ENCODE data around the gene TLL1. TPM values are rescaled to one million over a fixed set of nuclear protein-coding genes. Genes with fewer than 3 reads are reported as not detected.

Gene TLL1
- total RNA-seq, 1 experiment from 2014 or later, result 0.46 TPM

DNA sequence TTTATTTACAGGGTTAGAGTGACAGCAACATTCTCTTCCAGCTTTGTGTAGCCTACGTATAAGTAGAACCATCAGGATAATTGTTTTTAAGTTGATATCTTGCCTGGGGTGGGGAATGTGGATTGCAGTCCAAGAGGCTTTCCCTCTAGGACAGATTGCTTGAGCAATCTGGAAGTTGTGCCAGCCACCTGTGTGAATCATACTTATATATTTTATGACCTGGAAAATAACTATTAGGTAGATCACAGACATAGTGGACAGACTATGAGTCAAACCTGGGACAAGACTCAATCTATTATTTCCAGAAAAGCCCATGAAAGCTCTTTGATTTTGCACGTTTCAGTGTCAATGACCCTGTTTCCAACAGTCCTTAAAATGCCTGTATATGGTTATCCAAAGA lies 98.9 kb downstream of the TLL1 start:
- no peaks in the 10 kb centered on the region for H3K27me3 ChIP-seq (ENCODE audit: insufficient read depth, low read depth)
- no peaks in the 10 kb centered on the region for H3F3A ChIP-seq (ENCODE audit: insufficient read depth, low read depth)
- DNase-seq, result peak; percentile 2 to 50
- no peaks in the 10 kb centered on the region; the same call in 1 of the 2 replicates for H3K9me3 ChIP-seq (ENCODE audit: insufficient read depth, low read depth)
- H3K27ac ChIP-seq, result no peak overlapping the region
- POLR2A ChIA-PET (ENCODE audit: unreplicated experiment), result no interaction called here
- no TSS peak for BruUV-seq (replicated peaks)
- no peak overlapping the region for H3K4me3 ChIP-seq
- TF ChIP-seq EZH2 (IDR thresholded peaks at IDR 0.05; ENCODE audit: low read depth) (no peak), CTCF (conservative IDR thresholded peaks at IDR 0.05) (no peak)
- CTCF ChIA-PET, result no interaction called here
- H3K4me1 ChIP-seq (replicated peaks; ENCODE audit: insufficient read depth), result 0 out of 2 replicates have a peak, but pooled peaks cover 9% of the 10 kb centered on the region
- no peaks in the 10 kb centered on the region for H4K20me1 ChIP-seq (ENCODE audit: insufficient read depth)
- no peaks in the 10 kb centered on the region for H3K79me2 ChIP-seq (ENCODE audit: low read depth)
- H3K9me2 ChIP-seq (ENCODE audit: insufficient read depth), result no peaks in the 10 kb centered on the region
- intact Hi-C loops (cut with micrococcal nuclease; ENCODE audit: unreplicated experiment), result no loop called here
- no peaks in the 10 kb centered on the region for H3K36me3 ChIP-seq (ENCODE audit: low read depth)
- H3K4me2 ChIP-seq, result no peak overlapping the region
- no peak overlapping the region for H2AFZ ChIP-seq

DNA sequence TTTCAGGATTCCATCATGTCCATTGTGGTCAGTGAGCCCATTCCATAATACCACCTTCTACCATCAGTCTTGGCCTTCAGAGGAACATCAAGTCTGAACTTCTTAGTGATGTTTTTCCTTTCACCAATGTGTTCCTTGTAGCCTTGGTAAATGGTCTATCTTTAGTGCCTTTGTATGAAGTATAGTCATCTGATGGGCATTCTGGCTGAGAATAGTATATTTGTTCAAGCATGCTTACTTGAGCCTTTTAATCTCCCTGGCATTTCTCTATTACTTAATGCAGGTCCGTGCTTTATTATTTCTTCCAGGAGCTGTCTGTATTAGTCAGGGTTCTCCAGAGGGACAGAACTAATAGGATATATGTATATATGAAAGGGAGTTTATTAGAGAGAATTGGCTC lies 99.7 kb downstream of the TLL1 start:
- no peaks in the 10 kb centered on the region for H4K20me1 ChIP-seq (ENCODE audit: insufficient read depth)
- no TSS peak for BruUV-seq (replicated peaks)
- no peaks in the 10 kb centered on the region for H3K9me2 ChIP-seq (ENCODE audit: insufficient read depth)
- no peaks in the 10 kb centered on the region for H3F3A ChIP-seq (ENCODE audit: insufficient read depth, low read depth)
- H3K36me3 ChIP-seq (ENCODE audit: low read depth), result no peaks in the 10 kb centered on the region
- no peaks in the 10 kb centered on the region; the same call in 1 of the 2 replicates for H3K9me3 ChIP-seq (ENCODE audit: insufficient read depth, low read depth)
- no peak overlapping the region for H2AFZ ChIP-seq
- POLR2A ChIA-PET (ENCODE audit: unreplicated experiment), result no interaction called here
- H3K27me3 ChIP-seq (ENCODE audit: insufficient read depth, low read depth), result no peaks in the 10 kb centered on the region
- no peak overlapping the region for H3K4me3 ChIP-seq
- intact Hi-C loops (cut with micrococcal nuclease; ENCODE audit: unreplicated experiment), result no loop called here
- CTCF ChIA-PET, result no interaction called here
- H3K4me1 ChIP-seq (replicated peaks; ENCODE audit: insufficient read depth), result 0 out of 2 replicates have a peak, but pooled peaks cover 9% of the 10 kb centered on the region
- H3K27ac ChIP-seq, result no peak overlapping the region
- H3K4me2 ChIP-seq, result no peak overlapping the region
- H3K79me2 ChIP-seq (ENCODE audit: low read depth), result no peaks in the 10 kb centered on the region
- DNase-seq, result no peak
- TF ChIP-seq CTCF (conservative IDR thresholded peaks at IDR 0.05) (no peak), EZH2 (IDR thresholded peaks at IDR 0.05; ENCODE audit: low read depth) (no peak)

DNA sequence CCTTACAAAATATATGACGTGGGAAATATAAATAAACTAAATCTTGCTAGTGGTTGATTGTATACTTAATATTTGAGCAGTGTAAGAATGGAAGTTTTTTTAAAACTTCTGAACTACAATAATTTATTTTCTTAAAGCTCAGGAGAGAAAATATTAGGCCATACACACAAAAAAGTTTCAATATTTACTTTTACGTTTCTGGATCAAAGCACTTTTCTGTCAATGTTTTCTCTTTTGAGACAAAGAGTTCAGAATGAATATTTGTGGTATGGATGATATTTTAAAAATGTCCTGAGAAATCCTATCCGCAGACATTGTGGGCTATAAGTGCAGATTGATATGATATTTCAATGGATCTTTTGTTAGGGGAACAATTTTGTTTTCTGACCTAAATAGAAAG lies 109.9 kb downstream of the TLL1 start:
- no peaks in the 10 kb centered on the region for H3K79me2 ChIP-seq (ENCODE audit: low read depth)
- no TSS peak for BruUV-seq (replicated peaks)
- H3K9me3 ChIP-seq (ENCODE audit: insufficient read depth, low read depth), result no peaks in the 10 kb centered on the region
- H3K4me1 ChIP-seq (replicated peaks; ENCODE audit: insufficient read depth), result no peaks in the 10 kb centered on the region
- H3K36me3 ChIP-seq (ENCODE audit: low read depth), result no peaks in the 10 kb centered on the region
- no peak overlapping the region for H2AFZ ChIP-seq
- no peak overlapping the region for H3K4me3 ChIP-seq
- H4K20me1 ChIP-seq (ENCODE audit: insufficient read depth), result no peaks in the 10 kb centered on the region
- ChIA-PET CTCF (no interaction called here), POLR2A (ENCODE audit: unreplicated experiment) (no interaction called here)
- no peak overlapping the region for H3K4me2 ChIP-seq
- intact Hi-C loops (cut with micrococcal nuclease; ENCODE audit: unreplicated experiment), result no loop called here
- no peaks in the 10 kb centered on the region for H3K9me2 ChIP-seq (ENCODE audit: insufficient read depth)
- TF ChIP-seq CTCF (conservative IDR thresholded peaks at IDR 0.05) (no peak), EZH2 (IDR thresholded peaks at IDR 0.05; ENCODE audit: low read depth) (no peak)
- no peaks in the 10 kb centered on the region for H3F3A ChIP-seq (ENCODE audit: insufficient read depth, low read depth)
- no peak overlapping the region for H3K27ac ChIP-seq
- no peaks in the 10 kb centered on the region for H3K27me3 ChIP-seq (ENCODE audit: insufficient read depth, low read depth)
- DNase-seq, result no peak

Measured in PC-9 (cell line).